ENCODE data around the gene KCTD1. TPM values are rescaled to one million over a fixed set of nuclear protein-coding genes. Genes with fewer than 3 reads are reported as not detected.

Gene KCTD1
- total RNA-seq: 9.7 and 10.8 TPM in 2 replicates

DNA sequence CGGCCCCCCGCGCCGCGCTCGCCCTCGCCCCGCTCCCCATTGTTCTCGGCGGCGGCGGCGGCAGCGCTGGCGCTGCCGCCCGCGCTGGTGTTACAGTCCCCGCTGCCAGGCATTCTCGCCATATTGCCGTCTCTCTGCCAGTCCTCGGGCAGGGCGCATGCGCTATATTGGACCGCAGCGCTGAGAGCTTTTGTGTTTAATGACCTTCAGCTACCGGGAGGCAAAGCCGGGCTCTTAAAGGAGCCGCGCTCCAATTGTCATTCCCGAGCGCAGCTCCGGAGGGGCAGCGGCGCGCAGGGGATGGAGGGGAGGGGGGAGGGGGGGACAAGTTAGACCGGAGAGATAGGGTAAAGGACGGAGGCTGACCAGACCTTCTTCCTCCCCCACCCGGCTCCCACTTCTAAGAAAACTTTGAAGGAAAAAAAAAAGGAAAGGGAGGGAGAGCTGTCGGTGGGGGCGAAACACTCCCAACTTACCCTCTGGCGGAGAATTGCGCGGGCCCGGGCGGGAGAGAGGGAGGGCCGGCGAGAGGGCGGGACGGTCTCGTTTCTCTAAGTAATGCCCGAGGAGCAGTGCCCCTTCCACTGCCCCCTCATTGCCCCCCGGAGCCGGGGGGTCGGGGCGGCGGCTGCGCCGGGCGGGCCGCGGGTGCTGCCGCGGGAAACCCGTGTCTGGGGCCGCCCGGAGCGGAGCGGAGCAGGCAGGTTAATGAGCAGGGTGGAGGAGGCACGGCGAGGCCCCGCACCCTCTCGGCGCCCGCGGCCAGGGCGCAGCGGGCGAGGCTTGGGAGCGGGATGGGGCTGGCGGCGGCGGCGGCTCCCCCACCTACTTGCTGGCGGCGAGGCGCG, at the start of gene KCTD1:
KCTD1 (minus strand) TSS at position 139 of the 848 bp plus-strand sequence; CDS start at position 122, 17 bp downstream.

Measured in mammary microvascular endothelial cell (primary cell).